Measurements from ENCODE around the gene ZIC1.

Gene ZIC1

GRCh38 chr3:147411238-147411814 is 2.2 kb downstream of the ZIC1 start:
- no peaks in the 10 kb centered on the region for H3K4me1 ChIP-seq (ENCODE audit: control insufficient read depth, insufficient read depth, low read length)
- no peak overlapping the region for H3K4me3 ChIP-seq (ENCODE audit: low read depth, low read length)
- H3K36me3 ChIP-seq (ENCODE audit: control insufficient read depth in 2 of 2, insufficient read depth in 1 of 2, low read length in 2 of 2): no peaks in the 10 kb centered on the region
- no peaks in the 10 kb centered on the region for H3K9me3 ChIP-seq (ENCODE audit: control insufficient read depth, insufficient read depth, low read depth, low read length)
- CTCF ChIA-PET: no interaction called here
- no peak overlapping the region for H3K27ac ChIP-seq (ENCODE audit: extremely low read depth, low read depth, low read length)
- POLR2A ChIA-PET: no interaction called here
- no peak for TF ChIP-seq ZNF501 (tag by site-specific recombination; IDR thresholded peaks at IDR 0.05)
- TF ChIP-seq ZNF560 (tag by site-specific recombination; IDR thresholded peaks at IDR 0.05; ENCODE audit: borderline replicate concordance): no peak
- no peak for TF ChIP-seq ZNF629 (tag by site-specific recombination; IDR thresholded peaks at IDR 0.05)
- no peak for TF ChIP-seq ZNF513 (tag by site-specific recombination; IDR thresholded peaks at IDR 0.05)
- TF ChIP-seq ZNF169 (tag by site-specific recombination; IDR thresholded peaks at IDR 0.05): no peak
- TF ChIP-seq ZNF24 (tag by site-specific recombination; IDR thresholded peaks at IDR 0.05): no peak
- no peak for TF ChIP-seq ZBTB48 (tag by site-specific recombination; IDR thresholded peaks at IDR 0.05)
- no peak for TF ChIP-seq ZNF18 (tag by site-specific recombination; IDR thresholded peaks at IDR 0.05)
- TF ChIP-seq KLF8 (tag by site-specific recombination; IDR thresholded peaks at IDR 0.05): no peak
- TF ChIP-seq YY1 (tag by site-specific recombination; IDR thresholded peaks at IDR 0.05): no peak

DNA sequence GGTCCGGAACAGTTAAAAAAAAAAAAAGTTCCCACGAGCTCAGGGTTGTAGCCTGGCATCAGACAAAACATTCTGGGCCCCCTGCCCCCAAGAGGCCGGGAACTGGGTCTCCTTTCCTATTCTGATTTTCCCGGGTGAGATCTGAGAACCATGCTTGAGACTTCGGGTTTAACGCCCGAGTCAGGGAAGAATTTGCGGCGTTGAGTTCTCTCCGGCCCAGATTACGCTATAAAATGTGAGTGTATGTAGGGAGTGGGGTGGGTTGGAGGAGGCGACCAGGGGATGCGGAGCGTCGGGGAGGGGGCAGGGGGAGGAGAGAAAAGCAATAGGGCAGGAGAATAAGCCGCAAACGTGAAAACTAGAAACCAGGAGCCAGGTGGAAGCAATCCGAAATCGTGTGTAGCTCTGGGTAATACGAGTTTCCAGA is 2.7 kb downstream of the ZIC1 start:
- POLR2A ChIA-PET: no interaction called here
- TF ChIP-seq SALL2 (tag by site-specific recombination; IDR thresholded peaks at IDR 0.05; ENCODE audit: borderline replicate concordance) (no peak), KLF16 (tag by site-specific recombination; IDR thresholded peaks at IDR 0.05) (no peak), ZNF501 (tag by site-specific recombination; IDR thresholded peaks at IDR 0.05) (no peak), ZNF24 (tag by site-specific recombination; IDR thresholded peaks at IDR 0.05) (no peak), ZNF571 (tag by site-specific recombination; IDR thresholded peaks at IDR 0.05) (no peak), PATZ1 (tag by site-specific recombination; IDR thresholded peaks at IDR 0.05) (no peak), ZNF37A (tag by site-specific recombination; IDR thresholded peaks at IDR 0.05) (no peak), PRDM1 (tag by site-specific recombination; IDR thresholded peaks at IDR 0.05) (no peak), MYNN (tag by site-specific recombination; IDR thresholded peaks at IDR 0.05; ENCODE audit: borderline replicate concordance) (no peak)
- TF ChIP-seq, protein P1, sequence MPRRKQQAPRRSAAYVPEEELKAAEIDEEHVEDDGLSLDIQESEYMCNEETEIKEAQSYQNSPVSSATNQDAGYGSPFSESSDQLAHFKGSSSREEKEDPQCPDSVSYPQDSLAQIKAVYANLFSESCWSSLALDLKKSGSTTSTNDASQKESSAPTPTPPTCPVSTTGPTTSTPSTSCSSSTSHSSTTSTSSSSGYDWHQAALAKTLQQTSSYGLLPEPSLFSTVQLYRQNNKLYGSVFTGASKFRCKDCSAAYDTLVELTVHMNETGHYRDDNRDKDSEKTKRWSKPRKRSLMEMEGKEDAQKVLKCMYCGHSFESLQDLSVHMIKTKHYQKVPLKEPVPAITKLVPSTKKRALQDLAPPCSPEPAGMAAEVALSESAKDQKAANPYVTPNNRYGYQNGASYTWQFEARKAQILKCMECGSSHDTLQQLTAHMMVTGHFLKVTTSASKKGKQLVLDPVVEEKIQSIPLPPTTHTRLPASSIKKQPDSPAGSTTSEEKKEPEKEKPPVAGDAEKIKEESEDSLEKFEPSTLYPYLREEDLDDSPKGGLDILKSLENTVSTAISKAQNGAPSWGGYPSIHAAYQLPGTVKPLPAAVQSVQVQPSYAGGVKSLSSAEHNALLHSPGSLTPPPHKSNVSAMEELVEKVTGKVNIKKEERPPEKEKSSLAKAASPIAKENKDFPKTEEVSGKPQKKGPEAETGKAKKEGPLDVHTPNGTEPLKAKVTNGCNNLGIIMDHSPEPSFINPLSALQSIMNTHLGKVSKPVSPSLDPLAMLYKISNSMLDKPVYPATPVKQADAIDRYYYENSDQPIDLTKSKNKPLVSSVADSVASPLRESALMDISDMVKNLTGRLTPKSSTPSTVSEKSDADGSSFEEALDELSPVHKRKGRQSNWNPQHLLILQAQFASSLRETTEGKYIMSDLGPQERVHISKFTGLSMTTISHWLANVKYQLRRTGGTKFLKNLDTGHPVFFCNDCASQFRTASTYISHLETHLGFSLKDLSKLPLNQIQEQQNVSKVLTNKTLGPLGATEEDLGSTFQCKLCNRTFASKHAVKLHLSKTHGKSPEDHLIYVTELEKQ (tag by site-specific recombination; IDR thresholded peaks at IDR 0.05; ENCODE audit: borderline replicate concordance): no peak
- H3K9me3 ChIP-seq (ENCODE audit: control insufficient read depth, insufficient read depth, low read depth, low read length): no peaks in the 10 kb centered on the region
- no peaks in the 10 kb centered on the region for H3K4me1 ChIP-seq (ENCODE audit: control insufficient read depth, insufficient read depth, low read length)
- H3K4me3 ChIP-seq (ENCODE audit: low read depth, low read length): no peak overlapping the region
- no peaks in the 10 kb centered on the region for H3K36me3 ChIP-seq (ENCODE audit: control insufficient read depth in 2 of 2, insufficient read depth in 1 of 2, low read length in 2 of 2)
- CTCF ChIA-PET: no interaction called here
- no peak overlapping the region for H3K27ac ChIP-seq (ENCODE audit: extremely low read depth, low read depth, low read length)

Measured in HEK293 (cell line).